ENCODE measurements around the gene CCDC71.

The CCDC71 gene

DNA sequence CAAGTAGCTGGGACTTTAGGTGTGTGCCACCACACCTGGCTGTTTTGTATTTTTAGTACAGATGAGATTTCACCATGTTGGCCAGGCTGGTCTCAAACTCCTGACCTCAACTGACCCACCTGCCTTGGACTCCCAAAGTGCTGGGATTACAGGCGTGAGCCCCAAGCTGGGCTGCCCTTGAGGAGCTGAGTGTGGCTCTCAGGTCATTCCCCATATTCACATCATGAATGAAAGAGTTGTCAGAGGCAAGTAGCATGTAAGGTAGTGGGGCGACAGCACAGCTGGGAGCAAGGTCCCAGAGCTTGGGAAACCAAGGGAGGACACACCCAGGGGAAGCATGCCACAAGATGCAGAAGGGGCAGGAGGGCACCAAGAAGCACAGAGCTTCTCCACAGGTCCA, 4.9 kb downstream of the CCDC71 start:
- H3K4me3 ChIP-seq (replicated peaks; ENCODE audit: insufficient read depth, low read length) = no peak overlapping the region
- no peak for DNase-seq (ENCODE audit: low read depth in 1 of 2, low spot score in 1 of 2)
- no peak for TF ChIP-seq SPI1 (IDR thresholded peaks at IDR 0.05; ENCODE audit: borderline replicate concordance, low read depth)
- no peak; the same call in 1 of the 2 replicates for TF ChIP-seq POLR2AphosphoS5 (IDR thresholded peaks at IDR 0.05; ENCODE audit: low read depth)
- TF ChIP-seq, protein P1, sequence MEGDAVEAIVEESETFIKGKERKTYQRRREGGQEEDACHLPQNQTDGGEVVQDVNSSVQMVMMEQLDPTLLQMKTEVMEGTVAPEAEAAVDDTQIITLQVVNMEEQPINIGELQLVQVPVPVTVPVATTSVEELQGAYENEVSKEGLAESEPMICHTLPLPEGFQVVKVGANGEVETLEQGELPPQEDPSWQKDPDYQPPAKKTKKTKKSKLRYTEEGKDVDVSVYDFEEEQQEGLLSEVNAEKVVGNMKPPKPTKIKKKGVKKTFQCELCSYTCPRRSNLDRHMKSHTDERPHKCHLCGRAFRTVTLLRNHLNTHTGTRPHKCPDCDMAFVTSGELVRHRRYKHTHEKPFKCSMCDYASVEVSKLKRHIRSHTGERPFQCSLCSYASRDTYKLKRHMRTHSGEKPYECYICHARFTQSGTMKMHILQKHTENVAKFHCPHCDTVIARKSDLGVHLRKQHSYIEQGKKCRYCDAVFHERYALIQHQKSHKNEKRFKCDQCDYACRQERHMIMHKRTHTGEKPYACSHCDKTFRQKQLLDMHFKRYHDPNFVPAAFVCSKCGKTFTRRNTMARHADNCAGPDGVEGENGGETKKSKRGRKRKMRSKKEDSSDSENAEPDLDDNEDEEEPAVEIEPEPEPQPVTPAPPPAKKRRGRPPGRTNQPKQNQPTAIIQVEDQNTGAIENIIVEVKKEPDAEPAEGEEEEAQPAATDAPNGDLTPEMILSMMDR (IDR thresholded peaks at IDR 0.05; ENCODE audit: insufficient read depth, low read length) = no peak
- TF ChIP-seq, protein P2, sequence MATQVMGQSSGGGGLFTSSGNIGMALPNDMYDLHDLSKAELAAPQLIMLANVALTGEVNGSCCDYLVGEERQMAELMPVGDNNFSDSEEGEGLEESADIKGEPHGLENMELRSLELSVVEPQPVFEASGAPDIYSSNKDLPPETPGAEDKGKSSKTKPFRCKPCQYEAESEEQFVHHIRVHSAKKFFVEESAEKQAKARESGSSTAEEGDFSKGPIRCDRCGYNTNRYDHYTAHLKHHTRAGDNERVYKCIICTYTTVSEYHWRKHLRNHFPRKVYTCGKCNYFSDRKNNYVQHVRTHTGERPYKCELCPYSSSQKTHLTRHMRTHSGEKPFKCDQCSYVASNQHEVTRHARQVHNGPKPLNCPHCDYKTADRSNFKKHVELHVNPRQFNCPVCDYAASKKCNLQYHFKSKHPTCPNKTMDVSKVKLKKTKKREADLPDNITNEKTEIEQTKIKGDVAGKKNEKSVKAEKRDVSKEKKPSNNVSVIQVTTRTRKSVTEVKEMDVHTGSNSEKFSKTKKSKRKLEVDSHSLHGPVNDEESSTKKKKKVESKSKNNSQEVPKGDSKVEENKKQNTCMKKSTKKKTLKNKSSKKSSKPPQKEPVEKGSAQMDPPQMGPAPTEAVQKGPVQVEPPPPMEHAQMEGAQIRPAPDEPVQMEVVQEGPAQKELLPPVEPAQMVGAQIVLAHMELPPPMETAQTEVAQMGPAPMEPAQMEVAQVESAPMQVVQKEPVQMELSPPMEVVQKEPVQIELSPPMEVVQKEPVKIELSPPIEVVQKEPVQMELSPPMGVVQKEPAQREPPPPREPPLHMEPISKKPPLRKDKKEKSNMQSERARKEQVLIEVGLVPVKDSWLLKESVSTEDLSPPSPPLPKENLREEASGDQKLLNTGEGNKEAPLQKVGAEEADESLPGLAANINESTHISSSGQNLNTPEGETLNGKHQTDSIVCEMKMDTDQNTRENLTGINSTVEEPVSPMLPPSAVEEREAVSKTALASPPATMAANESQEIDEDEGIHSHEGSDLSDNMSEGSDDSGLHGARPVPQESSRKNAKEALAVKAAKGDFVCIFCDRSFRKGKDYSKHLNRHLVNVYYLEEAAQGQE (IDR thresholded peaks at IDR 0.05; ENCODE audit: insufficient replicate concordance, low read depth) = no peak
- no peak for TF ChIP-seq GABPA (IDR thresholded peaks at IDR 0.05; ENCODE audit: low read depth)
- H3K27ac ChIP-seq (replicated peaks) = peak overlapping the region; percentile 52; the same call in 1 of the 2 replicates
- H3K27me3 ChIP-seq (ENCODE audit: insufficient read depth, poor library complexity, severe bottlenecking) = no peaks in the 10 kb centered on the region

DNA sequence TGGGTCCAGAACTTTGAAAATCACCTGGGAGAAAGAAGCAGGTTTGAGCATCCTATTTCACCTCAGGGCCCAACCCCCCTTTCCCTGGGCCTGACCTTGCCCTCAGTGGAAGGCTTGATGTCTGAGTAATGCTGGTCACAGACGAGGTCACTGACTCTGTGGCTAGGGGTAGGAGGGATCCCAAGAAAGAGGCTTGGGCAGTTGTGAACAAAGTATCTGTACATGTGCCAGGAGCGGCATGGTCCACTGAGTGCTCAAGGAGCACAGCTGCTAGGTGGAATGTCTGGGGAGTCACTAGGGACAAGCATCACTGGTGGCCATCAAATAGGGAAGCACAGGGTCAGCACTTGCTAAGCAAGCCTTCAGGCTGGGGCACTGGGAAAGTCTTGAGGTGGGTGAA, 7.3 kb downstream of the CCDC71 start:
- no peak for DNase-seq (ENCODE audit: low read depth in 1 of 2, low spot score in 1 of 2)
- Histone ChIP-seq H3K27me3 (ENCODE audit: insufficient read depth, poor library complexity, severe bottlenecking) (no peaks in the 10 kb centered on the region), H3K27ac (replicated peaks) (no peak overlapping the region), H3K4me3 (replicated peaks; ENCODE audit: insufficient read depth, low read length) (no peak overlapping the region)
- TF ChIP-seq, protein P1 (IDR thresholded peaks at IDR 0.05; ENCODE audit: insufficient read depth, low read length) = no peak
- TF ChIP-seq POLR2AphosphoS5 (IDR thresholded peaks at IDR 0.05; ENCODE audit: low read depth) (no peak), SPI1 (IDR thresholded peaks at IDR 0.05; ENCODE audit: borderline replicate concordance, low read depth) (no peak), GABPA (IDR thresholded peaks at IDR 0.05; ENCODE audit: low read depth) (no peak)
- TF ChIP-seq, protein P2 (IDR thresholded peaks at IDR 0.05; ENCODE audit: insufficient replicate concordance, low read depth) = no peak

DNA sequence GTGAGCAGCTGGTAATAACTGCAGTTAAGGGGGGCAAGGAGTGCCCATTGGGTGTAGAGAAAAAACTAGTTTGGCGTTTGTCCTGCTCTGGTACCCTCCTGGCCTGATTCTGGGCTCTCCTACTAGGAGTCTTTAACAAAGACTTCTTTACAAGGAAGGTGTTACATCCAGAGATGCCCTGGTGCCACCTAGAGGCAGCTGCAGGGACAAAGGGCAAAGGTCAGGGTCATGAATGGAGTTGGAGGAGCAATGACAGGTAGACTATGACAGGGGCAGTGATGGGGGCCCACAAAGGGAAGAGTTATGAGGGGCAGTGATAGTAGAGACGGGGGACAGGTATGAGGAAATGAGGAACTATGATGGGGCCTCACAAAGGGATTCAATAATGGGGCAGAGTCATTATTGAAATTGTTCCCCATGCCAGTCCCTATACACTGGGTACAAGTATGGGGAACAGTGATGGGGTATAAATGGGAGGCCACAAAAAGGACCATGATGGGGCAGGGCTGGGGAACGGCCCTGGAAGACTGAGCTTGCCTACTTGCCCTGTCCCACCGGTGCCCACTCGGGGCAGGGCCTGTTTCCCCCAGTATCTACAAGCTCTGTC, 7.9 kb downstream of the CCDC71 start:
- no peak overlapping the region for H3K4me3 ChIP-seq (replicated peaks; ENCODE audit: insufficient read depth, low read length)
- no peak overlapping the region for H3K27ac ChIP-seq (replicated peaks)
- DNase-seq (ENCODE audit: low read depth in 1 of 2, low spot score in 1 of 2) = peak; percentile 28 to 74
- TF ChIP-seq, protein P1 (IDR thresholded peaks at IDR 0.05; ENCODE audit: insufficient read depth, low read length) = peak; percentile 27
- no peak for TF ChIP-seq GABPA (IDR thresholded peaks at IDR 0.05; ENCODE audit: low read depth)
- H3K27me3 ChIP-seq (ENCODE audit: insufficient read depth, poor library complexity, severe bottlenecking) = no peaks in the 10 kb centered on the region

DNA sequence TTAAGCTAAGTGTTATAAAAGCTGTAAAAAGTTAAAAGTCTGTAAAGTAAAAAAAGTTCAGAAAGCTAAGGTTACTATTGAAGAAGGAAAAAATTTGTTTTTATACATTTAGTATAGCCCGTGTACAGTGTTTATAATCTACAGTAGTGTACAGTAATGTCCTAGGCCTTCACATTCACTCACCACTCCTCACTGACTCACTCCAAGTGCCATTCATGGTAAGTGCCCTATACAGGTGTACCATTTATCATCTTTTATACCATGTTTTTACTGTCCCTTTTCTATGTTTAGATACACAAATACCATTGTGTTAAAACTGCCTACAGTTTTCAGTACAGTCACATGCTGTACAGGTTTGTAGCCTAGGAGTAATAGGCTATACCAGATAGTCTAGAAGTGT, 8.8 kb downstream of the CCDC71 start:
- DNase-seq (ENCODE audit: low read depth in 1 of 2, low spot score in 1 of 2) = no peak
- TF ChIP-seq, protein P1 (IDR thresholded peaks at IDR 0.05; ENCODE audit: insufficient read depth, low read length) = no peak
- TF ChIP-seq SPI1 (IDR thresholded peaks at IDR 0.05; ENCODE audit: borderline replicate concordance, low read depth) (no peak), GABPA (IDR thresholded peaks at IDR 0.05; ENCODE audit: low read depth) (no peak), POLR2AphosphoS5 (IDR thresholded peaks at IDR 0.05; ENCODE audit: low read depth) (no peak)
- TF ChIP-seq, protein P2 (IDR thresholded peaks at IDR 0.05; ENCODE audit: insufficient replicate concordance, low read depth) = no peak
- no peaks in the 10 kb centered on the region for H3K27me3 ChIP-seq (ENCODE audit: insufficient read depth, poor library complexity, severe bottlenecking)
- no peak overlapping the region for H3K4me3 ChIP-seq (replicated peaks; ENCODE audit: insufficient read depth, low read length)
- H3K27ac ChIP-seq (replicated peaks) = no peak overlapping the region

All from HL-60 (cell line).